ENCODE results near the gene IL4R.

IL4R gene

GRCh38 chr16:27289669-27290068, 24.1 kb upstream of the IL4R start:
- DNase-seq = no peak

- no peak for DNase-seq
Measured at GRCh38 chr16:27290562-27290961, 23.2 kb upstream of the IL4R start.

GRCh38 chr16:27291106-27291505, 22.7 kb upstream of the IL4R start:
- DNase-seq = no peak

- no peak for DNase-seq
Measured at GRCh38 chr16:27291722-27292240, 22.0 kb upstream of the IL4R start.

GRCh38 chr16:27293343-27293742, 20.4 kb upstream of the IL4R start:
- no peak for DNase-seq

GRCh38 chr16:27298132-27298531, 15.6 kb upstream of the IL4R start:
- DNase-seq = no peak

- DNase-seq = no peak
Measured at GRCh38 chr16:27301236-27301861, 12.4 kb upstream of the IL4R start.

- DNase-seq = no peak
Measured at GRCh38 chr16:27302126-27302525, 11.6 kb upstream of the IL4R start.

GRCh38 chr16:27303256-27304100, 10.3 kb upstream of the IL4R start:
- DNase-seq = no peak

- no peak for DNase-seq
Measured at GRCh38 chr16:27304102-27304501, 9.7 kb upstream of the IL4R start.

GRCh38 chr16:27304881-27305745, 8.7 kb upstream of the IL4R start:
- no peak for DNase-seq

GRCh38 chr16:27305839-27306442, 7.8 kb upstream of the IL4R start:
- DNase-seq = no peak

GRCh38 chr16:27308792-27309191, 5.0 kb upstream of the IL4R start:
- DNase-seq = no peak

- DNase-seq = no peak
Measured at GRCh38 chr16:27310576-27311447, 3.0 kb upstream of the IL4R start.

- no peak for DNase-seq
Measured at GRCh38 chr16:27311448-27311830, 2.3 kb upstream of the IL4R start.

GRCh38 chr16:27311897-27312303, 1.9 kb upstream of the IL4R start:
- DNase-seq = no peak

- DNase-seq = no peak
Measured at GRCh38 chr16:27312580-27313421, 973 bp upstream of the IL4R start.

GRCh38 chr16:27314161-27314723, 468 bp downstream of the IL4R start:
- DNase-seq = no peak

- no peak for DNase-seq
Measured at GRCh38 chr16:27314986-27315332, 1.2 kb downstream of the IL4R start.

GRCh38 chr16:27315333-27316037, 1.7 kb downstream of the IL4R start:
- DNase-seq = no peak
